ENCODE data around the gene RSAD1. TPM values are rescaled to one million over a fixed set of nuclear protein-coding genes. Genes with fewer than 3 reads are reported as not detected.
A peak's percentile ranks its signal among the peaks of the same experiment; 100 is the strongest.

Gene RSAD1
- total RNA-seq, 4 donors from 2014 or later: 27.3 to 41.3 (median 30.1) TPM

- no peaks in the 10 kb centered on the region for H3K9me3 ChIP-seq
- TF ChIP-seq POLR2AphosphoS5 (IDR thresholded peaks at IDR 0.05): no peak
- peaks cover 44% of the 10 kb centered on the region for H3K4me1 ChIP-seq
- no peak for DNase-seq (ENCODE audit: low spot score in 2 of 2)
- 65% methylated on average over 6 of the region's 6 CpGs for WGBS
- H3K36me3 ChIP-seq: no peaks in the 10 kb centered on the region
- no peak overlapping the region for H3K4me3 ChIP-seq
- H3K27ac ChIP-seq: no peak overlapping the region
- peaks cover 38% of the 10 kb centered on the region for H3K27me3 ChIP-seq
Observed at GRCh38 chr17:50531428-50532025, 52.9 kb downstream of the RSAD1 start.

GRCh38 chr17:50532452-50533024, 53.9 kb downstream of the RSAD1 start, which contains the start of gene EPN3:
Gene EPN3, plus strand, starts transcription at chr17:50532735. Its CDS starts 3,822 bp downstream, at chr17:50536557.
- no peak for DNase-seq (ENCODE audit: low spot score in 2 of 2)
- H3K9me3 ChIP-seq: no peaks in the 10 kb centered on the region
- peak within 1 kb of the TSS; percentile 51 for H3K4me3 ChIP-seq
- peaks cover 38% of the 10 kb centered on the region for H3K27me3 ChIP-seq
- TF ChIP-seq POLR2A (IDR thresholded peaks at IDR 0.05): no peak
- no peak for TF ChIP-seq CTCF (IDR thresholded peaks at IDR 0.05)
- no peak for TF ChIP-seq EP300 (IDR thresholded peaks at IDR 0.05)
- peak in 1 of 3 donors; percentile 61 for TF ChIP-seq POLR2AphosphoS5 (IDR thresholded peaks at IDR 0.05)
- no peaks in the 10 kb centered on the region for H3K36me3 ChIP-seq
- H3K4me1 ChIP-seq: peaks cover 44% of the 10 kb centered on the region
- 3% methylated on average over 8 of the region's 21 CpGs for WGBS
- peak within 1 kb of the TSS; percentile 78 for H3K27ac ChIP-seq

GRCh38 chr17:50533185-50533584, 54.5 kb downstream of the RSAD1 start:
- WGBS: 10% methylated on average over 5 of the region's 5 CpGs
- H3K27me3 ChIP-seq: peaks cover 38% of the 10 kb centered on the region

GRCh38 chr17:50533720-50534148, 55.1 kb downstream of the RSAD1 start:
- Histone ChIP-seq H3K4me3 (peak overlapping the region; percentile 51), H3K27ac (peak overlapping the region; percentile 78), H3K4me1 (peaks cover 44% of the 10 kb centered on the region), H3K9me3 (no peaks in the 10 kb centered on the region), H3K27me3 (peaks cover 36% of the 10 kb centered on the region), H3K36me3 (no peaks in the 10 kb centered on the region)
- TF ChIP-seq POLR2AphosphoS5 (IDR thresholded peaks at IDR 0.05) (no peak), POLR2A (IDR thresholded peaks at IDR 0.05) (no peak), EP300 (IDR thresholded peaks at IDR 0.05) (no peak), CTCF (IDR thresholded peaks at IDR 0.05) (no peak)
- WGBS: 2% methylated on average over 17 of the region's 17 CpGs
- no peak for DNase-seq (ENCODE audit: low spot score in 2 of 2)

More at GRCh38 chr17:50533185-50533584, 54.5 kb downstream of the RSAD1 start:
- no peaks in the 10 kb centered on the region for H3K36me3 ChIP-seq
- peaks cover 44% of the 10 kb centered on the region for H3K4me1 ChIP-seq
- H3K4me3 ChIP-seq: peak overlapping the region; percentile 51
- H3K27ac ChIP-seq: peak overlapping the region; percentile 78
- no peaks in the 10 kb centered on the region for H3K9me3 ChIP-seq
- TF ChIP-seq POLR2AphosphoS5 (IDR thresholded peaks at IDR 0.05): no peak
- no peak for TF ChIP-seq EP300 (IDR thresholded peaks at IDR 0.05)
- TF ChIP-seq CTCF (IDR thresholded peaks at IDR 0.05): no peak
- TF ChIP-seq POLR2A (IDR thresholded peaks at IDR 0.05): no peak
- DNase-seq (ENCODE audit: low spot score in 2 of 2): no peak

- peaks cover 32% of the 10 kb centered on the region for H3K27me3 ChIP-seq
- WGBS: 39% methylated on average over 21 of the region's 24 CpGs
- DNase-seq (ENCODE audit: low spot score in 2 of 2): no peak
- no peak for TF ChIP-seq POLR2A (IDR thresholded peaks at IDR 0.05)
- peak; percentile 13 to 32 for TF ChIP-seq CTCF (IDR thresholded peaks at IDR 0.05)
- no peak for TF ChIP-seq EP300 (IDR thresholded peaks at IDR 0.05)
- H3K9me3 ChIP-seq: no peaks in the 10 kb centered on the region
- peak overlapping the region; percentile 78 for H3K27ac ChIP-seq
- peaks cover 48% of the 10 kb centered on the region for H3K4me1 ChIP-seq
- H3K36me3 ChIP-seq: no peaks in the 10 kb centered on the region
- peak overlapping the region; percentile 51 for H3K4me3 ChIP-seq
Observed at GRCh38 chr17:50534222-50534978, 55.7 kb downstream of the RSAD1 start.

Data from suprapubic skin (tissue), 4 donors.